ENCODE measurements around the gene C1QTNF1. TPM values are rescaled to one million over a fixed set of nuclear protein-coding genes. Genes with fewer than 3 reads are reported as not detected.
A peak's percentile ranks its signal among the peaks of the same experiment; 100 is the strongest.

C1QTNF1 gene
- total and polyA plus RNA-seq, 4 donors, result 7.4 to 84.5 (median 30.0) TPM

GRCh38 chr17:78993981-78994671 lies 29.8 kb upstream of the C1QTNF1 start:
- no peak for TF ChIP-seq CTCF (IDR thresholded peaks at IDR 0.05; ENCODE audit: control extremely low read depth, extremely low read depth)
- H3K27ac ChIP-seq (ENCODE audit: low read depth in 1 of 2, low read length in 1 of 2), result no peak overlapping the region
- no peaks in the 10 kb centered on the region for H3K27me3 ChIP-seq (ENCODE audit: control insufficient read depth in 3 of 3, insufficient read depth in 3 of 3, low read length in 2 of 3)
- ATAC-seq (ENCODE audit: insufficient read depth, low FRiP score) (no peak), DNase-seq (no peak)
- H3K4me1 ChIP-seq (ENCODE audit: control insufficient read depth in 5 of 5, insufficient read depth in 5 of 5, low read length in 5 of 5), result no peaks in the 10 kb centered on the region
- no peaks in the 10 kb centered on the region for H3K9me3 ChIP-seq (ENCODE audit: control insufficient read depth in 4 of 4, insufficient read depth in 3 of 4, low read length in 3 of 4)
- H3K4me3 ChIP-seq, result no peak overlapping the region
- H3K36me3 ChIP-seq (ENCODE audit: control insufficient read depth in 4 of 4, insufficient read depth in 4 of 4, low read length in 4 of 4), result peaks cover 15 to 69% (median 37%) of the 10 kb centered on the region in 4 donors
- H3K9ac ChIP-seq (ENCODE audit: insufficient read depth in 1 of 2, low read length in 2 of 2), result no peak overlapping the region
- WGBS, 2 donors, result 94 to 97% methylated on average over 21 to 22 of the region's 22 CpGs

- Histone ChIP-seq H3K4me1 (ENCODE audit: control insufficient read depth in 5 of 5, insufficient read depth in 5 of 5, low read length in 5 of 5) (no peaks in the 10 kb centered on the region), H3K4me3 (no peak overlapping the region), H3K27ac (ENCODE audit: low read depth in 1 of 2, low read length in 1 of 2) (peak overlapping the region in 1 of 2 donors; percentile 48), H3K9ac (ENCODE audit: insufficient read depth in 1 of 2, low read length in 2 of 2) (no peak overlapping the region), H3K36me3 (ENCODE audit: control insufficient read depth in 4 of 4, insufficient read depth in 4 of 4, low read length in 4 of 4) (peaks cover 15 to 71% (median 38%) of the 10 kb centered on the region in 4 donors), H3K9me3 (ENCODE audit: control insufficient read depth in 4 of 4, insufficient read depth in 3 of 4, low read length in 3 of 4) (no peaks in the 10 kb centered on the region), H3K27me3 (ENCODE audit: control insufficient read depth in 3 of 3, insufficient read depth in 3 of 3, low read length in 2 of 3) (no peaks in the 10 kb centered on the region)
- no peak for TF ChIP-seq CTCF (IDR thresholded peaks at IDR 0.05; ENCODE audit: control extremely low read depth, extremely low read depth)
- 95 to 96% methylated on average over 34 of the region's 34 CpGs for WGBS, 2 donors
- DNase-seq (no peak), ATAC-seq (ENCODE audit: insufficient read depth, low FRiP score) (no peak)
Measured at GRCh38 chr17:78995022-78995760, 28.8 kb upstream of the C1QTNF1 start.

GRCh38 chr17:78995761-78996451 lies 28.1 kb upstream of the C1QTNF1 start:
- DNase-seq (no peak), ATAC-seq (ENCODE audit: insufficient read depth, low FRiP score) (peak; percentile 62)
- Histone ChIP-seq H3K36me3 (ENCODE audit: control insufficient read depth in 4 of 4, insufficient read depth in 4 of 4, low read length in 4 of 4) (peaks cover 15 to 64% (median 34%) of the 10 kb centered on the region in 4 donors), H3K4me3 (no peak overlapping the region), H3K27me3 (ENCODE audit: control insufficient read depth in 3 of 3, insufficient read depth in 3 of 3, low read length in 2 of 3) (no peaks in the 10 kb centered on the region), H3K4me1 (ENCODE audit: control insufficient read depth in 5 of 5, insufficient read depth in 5 of 5, low read length in 5 of 5) (no peaks in the 10 kb centered on the region), H3K27ac (ENCODE audit: low read depth in 1 of 2, low read length in 1 of 2) (peak overlapping the region in 1 of 2 donors; percentile 48), H3K9ac (ENCODE audit: insufficient read depth in 1 of 2, low read length in 2 of 2) (no peak overlapping the region), H3K9me3 (ENCODE audit: control insufficient read depth in 4 of 4, insufficient read depth in 3 of 4, low read length in 3 of 4) (no peaks in the 10 kb centered on the region)
- no peak for TF ChIP-seq CTCF (IDR thresholded peaks at IDR 0.05; ENCODE audit: control extremely low read depth, extremely low read depth)
- 64 to 76% methylated on average over 18 of the region's 18 CpGs for WGBS, 2 donors
